CMK (cell line): ENCODE measurements around the gene CIRBP.
"Not testable (repeated sequence)": the region's sequence is repeated elsewhere in the genome, so short reads cannot be mapped to it uniquely, and the experiment has no call there.

Experiments used
- DNase-seq: peaks from one replicate; pipeline ENCODE4 v3.0.0-alpha.2; 2010; ENCODE audit warnings: low read depth

CIRBP gene

DNA sequence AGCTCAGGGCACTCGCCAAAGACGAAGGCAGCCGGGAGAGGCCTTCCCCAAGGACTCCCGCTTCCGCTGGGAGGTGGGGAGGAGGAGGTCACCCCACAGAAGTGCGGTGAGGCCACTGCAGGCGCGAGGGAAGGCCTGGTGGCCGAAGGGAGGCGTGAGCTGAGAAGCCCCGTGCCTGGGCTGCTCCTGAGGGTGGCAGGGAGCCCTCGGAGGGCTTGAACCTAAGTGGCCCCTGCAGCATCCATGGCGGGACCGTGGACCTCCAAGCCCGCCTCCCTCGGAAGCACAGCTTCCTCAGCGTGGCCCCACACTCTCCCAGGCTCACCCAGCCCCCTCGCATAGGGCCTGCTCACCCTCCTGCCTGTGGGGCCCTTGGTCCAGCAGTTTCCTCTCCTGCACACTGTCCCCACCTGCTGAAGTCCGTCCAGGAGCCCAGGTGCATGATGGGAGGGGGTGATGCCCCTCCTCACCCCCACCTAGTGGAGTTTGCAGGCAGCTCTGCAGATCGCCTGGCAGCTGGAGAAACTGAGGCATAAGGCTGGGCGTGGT is 42.5 kb downstream of the CIRBP start:
- no peak for DNase-seq

DNA sequence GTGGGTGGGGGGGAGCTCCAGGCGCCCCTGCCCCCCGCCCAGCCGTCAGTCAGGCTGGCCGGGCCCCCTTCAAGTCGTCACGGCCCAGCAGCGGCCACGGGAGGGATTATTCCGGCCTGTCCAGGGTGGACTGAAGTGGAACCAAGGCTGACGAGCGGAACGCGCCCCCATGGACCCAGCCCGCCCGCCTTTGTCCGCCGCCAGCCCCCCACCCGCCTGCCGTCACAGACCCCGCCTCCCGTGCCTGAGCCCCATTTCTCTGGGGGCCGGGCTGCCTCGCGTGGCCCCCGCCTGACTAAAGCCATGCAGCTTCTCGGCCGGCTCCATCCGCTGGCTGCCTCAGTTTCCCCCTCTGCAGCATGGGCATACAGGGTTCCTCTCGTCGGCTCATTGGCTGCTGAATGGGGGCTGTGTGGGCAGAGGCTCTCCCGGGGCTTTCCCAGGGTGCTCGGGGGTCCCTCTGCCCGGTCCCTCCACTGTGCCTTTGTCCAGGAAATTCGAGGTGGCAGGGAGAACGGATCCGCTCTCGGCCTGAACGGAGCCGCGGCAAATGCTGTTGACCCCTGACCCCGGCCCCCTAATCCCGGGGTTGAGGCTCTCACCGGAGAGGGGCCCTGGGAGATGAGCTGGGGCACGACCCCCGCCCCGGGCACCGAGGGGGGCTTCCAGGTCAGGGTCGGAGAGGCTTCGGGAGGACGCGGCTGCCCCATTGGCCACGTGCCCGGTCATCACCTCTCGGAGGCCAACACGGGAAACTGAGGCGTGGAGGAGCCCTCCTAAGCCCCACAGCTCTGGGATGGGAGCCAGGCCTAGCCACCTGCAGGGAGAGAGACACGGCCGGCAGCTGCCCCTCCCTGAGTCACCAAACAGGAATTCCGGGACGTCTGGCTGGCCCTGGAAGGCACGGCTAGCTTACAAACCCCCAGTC is 43.9 kb downstream of the CIRBP start:
- DNase-seq: no peak

DNA sequence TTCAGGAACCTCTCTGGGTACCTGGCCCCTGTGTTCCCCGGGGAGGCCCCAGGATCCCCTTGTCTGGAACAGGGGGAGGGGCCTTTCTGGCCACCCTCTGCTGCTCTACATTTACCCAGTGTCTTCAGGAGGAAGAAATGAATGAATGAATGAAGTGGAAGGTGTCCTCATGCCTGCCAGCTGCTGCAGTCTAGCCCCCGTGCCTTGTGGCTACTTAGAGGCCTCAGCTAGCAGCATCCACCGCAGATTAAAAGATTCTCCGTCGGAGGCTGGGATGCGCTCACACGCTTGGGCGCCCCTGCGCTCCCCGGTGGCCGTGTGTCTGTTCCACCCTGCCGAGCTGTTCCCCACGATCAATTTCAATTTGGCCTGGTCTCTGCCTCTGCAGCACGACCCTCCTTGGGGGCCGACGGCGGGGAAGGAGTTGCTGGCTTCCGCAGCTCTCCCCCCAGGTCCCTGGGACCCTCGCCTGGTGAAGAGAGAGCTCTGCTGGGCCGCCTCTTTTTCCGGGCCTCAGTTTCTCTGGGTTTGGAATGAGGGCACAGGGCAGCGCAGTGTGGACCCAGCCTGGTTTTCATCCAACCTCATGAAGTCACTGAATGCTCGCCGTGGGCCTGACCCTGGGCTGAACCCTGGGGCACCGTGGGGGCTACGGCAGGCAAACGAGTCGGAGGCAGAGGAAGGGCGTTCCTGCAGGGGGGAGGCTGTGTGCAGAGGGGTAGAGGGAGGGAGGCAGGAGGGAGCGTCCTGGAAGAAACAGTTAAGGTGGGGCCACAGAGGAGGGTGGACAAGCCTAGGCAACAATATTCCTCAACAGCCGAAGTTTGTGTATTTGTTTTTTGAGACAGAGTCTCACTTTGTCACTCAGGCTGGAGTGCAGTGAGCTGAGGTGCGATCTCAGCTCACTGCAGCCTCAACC is 44.8 kb downstream of the CIRBP start:
- DNase-seq: no peak

DNA sequence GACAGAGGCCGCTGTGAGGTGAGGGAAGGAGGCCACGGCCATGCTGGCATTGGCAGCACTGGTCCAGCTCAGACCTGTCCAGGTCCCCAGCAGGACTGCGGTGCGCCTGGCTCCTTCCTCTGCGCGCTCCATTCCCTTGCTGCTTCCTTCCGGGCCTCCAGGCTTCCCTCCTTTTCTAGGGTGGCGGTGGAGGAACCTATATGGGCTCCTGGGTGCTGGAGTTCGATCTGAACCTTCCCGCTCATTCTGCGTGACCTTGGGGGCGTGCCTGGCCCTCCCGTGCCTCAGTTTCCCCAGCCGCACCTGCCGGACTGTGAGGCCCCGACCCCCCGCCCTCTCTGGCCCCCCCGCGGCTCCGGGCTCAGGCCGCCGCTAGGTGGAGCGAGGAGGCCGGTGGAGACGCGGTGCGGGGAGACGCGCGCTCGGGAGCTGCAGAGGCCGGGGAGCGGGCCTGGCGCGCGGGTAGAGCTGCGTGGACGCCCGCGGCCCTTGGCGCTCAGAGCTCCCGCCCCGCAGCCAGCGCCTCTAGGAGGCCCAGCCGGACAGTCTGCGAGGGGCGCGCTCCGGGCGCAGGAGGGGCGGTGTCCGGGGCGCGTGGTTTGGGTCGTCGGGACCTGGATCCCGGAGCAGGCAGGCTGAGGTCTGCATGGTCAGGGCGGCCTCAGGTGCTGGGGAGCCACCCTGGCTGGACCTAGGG is 46.5 kb downstream of the CIRBP start:
- no peak for DNase-seq

DNA sequence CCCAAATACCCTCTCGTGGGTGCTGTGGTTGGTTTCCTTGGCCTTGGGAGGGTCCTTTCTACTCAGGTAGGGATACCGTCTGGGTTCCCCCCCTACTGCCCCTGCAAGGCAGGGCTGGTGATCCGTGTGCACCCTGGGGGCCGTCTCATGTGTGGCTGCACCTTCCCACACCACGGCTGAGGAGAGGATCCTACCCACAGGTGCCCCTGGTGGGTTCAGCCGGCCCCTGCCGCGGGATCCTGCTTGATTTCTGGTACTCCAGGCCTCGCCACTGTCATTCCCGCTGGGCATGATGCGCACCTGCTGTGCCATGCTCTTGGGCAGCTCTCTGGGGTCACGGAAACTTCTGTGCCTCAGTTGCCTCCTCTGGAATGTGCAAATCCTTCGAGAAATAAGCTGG is 47.3 kb downstream of the CIRBP start:
- no peak for DNase-seq

DNA sequence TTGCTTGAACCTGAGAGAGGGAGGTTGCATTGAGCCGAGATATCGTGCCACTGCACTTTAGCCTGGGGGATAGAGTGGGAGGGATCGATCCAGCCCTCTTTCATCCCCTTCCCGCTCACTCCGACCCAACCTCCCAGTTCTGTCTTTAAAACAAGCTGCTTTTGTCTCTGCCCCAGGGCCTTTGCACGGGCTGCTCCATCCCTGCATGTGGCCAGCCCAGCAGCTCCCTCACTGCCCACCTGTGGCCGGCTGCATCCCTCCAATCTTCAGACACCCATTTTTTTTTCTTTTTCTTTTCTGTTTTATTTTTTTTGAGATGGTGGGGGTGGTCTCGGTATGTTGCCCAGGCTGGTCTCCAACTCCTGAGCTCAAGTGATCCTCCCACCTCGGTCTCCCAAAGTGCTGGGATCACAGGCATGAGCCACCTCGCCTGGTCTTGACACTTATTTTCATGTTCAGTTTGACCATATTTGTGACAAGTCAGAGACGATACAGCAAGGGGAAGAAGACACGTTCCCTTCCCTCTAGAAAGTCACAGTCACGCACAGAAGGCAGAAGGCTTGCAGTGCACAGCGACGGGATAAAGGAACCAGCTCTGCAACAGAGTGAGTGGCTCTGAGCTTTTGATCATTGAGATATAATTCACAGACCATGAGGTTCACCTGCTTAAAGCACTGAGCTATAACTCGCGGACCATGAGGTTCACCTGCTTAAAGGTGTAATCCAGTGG is 48.3 kb downstream of the CIRBP start:
- DNase-seq: no peak

DNA sequence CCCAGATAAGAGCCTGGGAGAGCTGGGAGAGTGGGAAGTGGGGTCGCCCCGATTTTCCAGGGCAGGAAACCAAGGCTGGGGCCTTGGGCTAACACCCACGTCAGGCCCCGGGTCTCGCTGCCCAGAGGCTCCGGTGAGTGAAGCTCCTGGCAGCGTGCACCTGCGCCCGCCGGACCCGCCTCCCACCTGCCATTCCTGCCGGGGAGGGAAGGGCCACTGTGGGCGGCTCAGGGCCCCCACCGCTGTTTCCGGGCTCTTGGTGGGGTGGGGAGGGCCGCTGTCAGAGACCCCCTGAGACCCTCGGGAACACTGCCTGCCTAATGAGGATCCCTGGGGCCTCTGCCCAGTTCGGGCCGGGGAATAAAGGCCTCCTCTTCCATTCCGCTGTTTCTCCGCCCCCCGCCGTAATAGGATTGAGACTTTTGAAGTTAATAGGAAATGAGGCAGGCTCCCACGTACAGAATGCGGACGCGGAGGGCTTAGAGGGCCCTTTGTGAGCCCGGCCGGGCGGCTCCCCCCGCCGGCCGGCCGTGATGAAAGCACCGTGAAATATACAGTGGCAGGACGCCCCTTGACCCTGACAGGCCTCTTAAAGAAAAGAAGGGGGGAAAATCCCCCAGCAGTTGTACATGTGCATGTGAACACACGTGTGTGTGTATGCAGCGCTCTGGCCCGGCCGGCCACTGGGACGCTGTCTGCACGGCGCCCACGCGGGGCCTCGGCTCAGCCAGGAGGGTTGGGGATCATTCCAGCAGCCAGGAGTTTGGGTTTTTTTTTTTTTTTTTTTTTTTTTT is 49.7 kb downstream of the CIRBP start:
- DNase-seq: no peak

DNA sequence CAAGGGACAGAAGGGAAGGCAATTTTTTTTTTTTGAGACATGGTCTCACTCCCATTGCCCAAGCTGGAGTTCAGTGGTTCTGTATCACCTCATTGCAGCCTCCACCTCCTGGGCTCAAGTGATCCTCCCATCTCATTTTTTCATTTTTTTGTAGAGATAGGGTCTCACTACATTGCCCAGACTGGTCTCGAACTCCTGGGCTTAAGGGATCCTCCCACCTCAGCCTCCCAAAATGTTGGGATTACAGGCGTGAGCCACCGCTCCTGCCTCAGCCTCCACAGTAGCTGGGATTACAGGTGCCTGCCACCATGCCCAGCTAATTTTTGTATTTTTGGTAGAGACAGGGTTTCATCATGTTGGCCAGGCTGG is 51.1 kb downstream of the CIRBP start:
- DNase-seq: not testable (repeated sequence)

DNA sequence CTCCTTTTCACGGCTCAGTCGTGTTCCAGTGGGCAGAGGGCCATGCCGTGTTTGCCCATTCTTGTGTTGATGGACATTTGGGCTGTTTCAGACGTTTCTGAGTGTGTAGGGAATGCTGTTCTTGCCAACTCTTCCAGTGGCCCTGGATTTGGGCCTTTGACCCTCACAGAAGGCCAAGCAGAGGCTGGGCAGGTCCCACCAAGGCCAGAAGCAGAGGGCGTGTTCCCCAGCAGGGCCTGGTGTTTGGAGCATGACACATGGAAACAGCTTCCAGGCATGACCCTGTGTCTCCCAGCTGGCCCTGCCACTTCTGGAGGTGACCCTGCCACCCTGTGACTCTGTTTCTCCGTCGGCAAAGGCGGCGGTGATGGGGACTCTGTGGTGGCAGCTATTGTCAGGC is 52.4 kb downstream of the CIRBP start:
- DNase-seq: no peak

DNA sequence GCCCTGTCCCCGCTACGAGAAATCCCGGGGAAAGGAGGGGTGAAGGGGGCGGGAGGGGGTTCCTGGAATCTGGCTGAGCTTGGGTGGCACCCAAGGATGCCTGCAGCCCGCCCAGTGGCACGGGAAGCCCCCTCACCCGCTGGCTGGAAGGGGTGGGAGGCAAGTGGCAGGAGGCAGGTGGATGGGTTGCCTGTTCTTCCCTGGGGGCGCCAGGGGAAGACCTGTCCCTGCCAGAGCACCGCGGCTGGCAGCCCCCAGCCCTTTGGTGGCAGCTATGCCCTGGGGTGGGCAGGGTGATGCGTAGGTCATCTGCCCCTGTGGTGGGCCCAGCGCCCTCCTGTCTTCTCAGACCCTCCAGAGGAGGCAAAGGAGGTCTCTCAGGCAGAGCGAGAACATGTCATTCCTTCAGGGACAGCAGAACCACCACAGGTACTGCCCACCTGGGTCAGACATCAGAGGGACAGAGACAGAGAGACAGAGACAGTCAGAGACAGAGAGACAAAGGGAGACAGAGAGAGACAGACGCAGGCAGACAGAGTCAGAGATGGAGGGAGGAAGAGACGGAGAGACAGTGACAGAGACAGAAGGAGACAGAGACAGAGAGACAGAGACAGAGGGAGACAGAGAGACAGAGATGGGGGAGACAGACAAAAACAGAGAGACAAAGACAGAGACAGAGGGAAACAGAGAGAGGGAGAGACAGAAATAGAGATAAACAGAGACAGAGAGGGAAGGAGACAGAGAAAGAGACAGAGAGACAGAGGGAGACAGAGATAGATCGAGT is 53.3 kb downstream of the CIRBP start:
- DNase-seq: no peak

DNA sequence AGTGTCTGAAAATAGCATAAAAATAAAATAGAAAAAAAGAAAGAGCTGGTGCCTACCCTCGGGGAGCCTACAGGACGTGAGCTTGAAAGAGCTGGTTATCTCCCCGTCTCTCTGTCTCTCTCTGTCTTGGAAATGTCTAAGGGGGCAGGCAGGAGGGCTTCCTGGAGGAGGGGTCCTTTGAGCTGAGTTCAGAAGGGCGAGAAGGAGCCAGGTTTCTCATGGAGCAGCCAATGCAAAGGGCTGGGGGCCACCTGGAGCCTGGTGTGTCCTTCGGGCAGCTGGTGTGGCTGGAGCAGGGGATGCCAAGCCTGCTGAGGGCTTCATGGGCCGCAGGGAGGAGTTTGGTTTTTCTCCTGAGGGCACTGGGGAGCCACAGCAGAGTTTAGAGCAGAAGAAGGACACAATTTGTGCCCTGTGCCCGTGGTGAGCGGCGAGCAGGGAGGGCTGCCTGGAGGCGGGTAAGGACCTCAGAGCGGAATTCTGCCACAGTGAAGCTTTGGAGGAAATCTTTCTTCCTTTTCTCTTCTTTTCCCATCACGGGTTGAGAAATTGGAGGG is 55.2 kb downstream of the CIRBP start:
- no peak for DNase-seq
